NCI-H187 (cell line): ENCODE results near the gene VPS54.
A peak's percentile ranks its signal among the peaks of the same experiment; 100 is the strongest.

Experiments
- DNase-seq, 2 experiments: peaks; one replicate each; lab custom pipeline; 2025; lab: John Stamatoyannopoulos, UW

Gene VPS54

GRCh38 chr2:64019083-64019974 is at the start of gene VPS54:
Gene VPS54, minus strand, starts transcription at chr2:64019428. Its CDS starts 35,429 bp downstream, at chr2:63983999.
- DNase-seq = peak; percentile 31 to 50

- no peak for DNase-seq
Measured at GRCh38 chr2:64067326-64067725, 48.1 kb upstream of the VPS54 start.

- no peak for DNase-seq
Measured at GRCh38 chr2:64065516-64065915, 46.3 kb upstream of the VPS54 start.

- DNase-seq = no peak
Measured at GRCh38 chr2:64063924-64064331, 44.7 kb upstream of the VPS54 start.

- DNase-seq = no peak
Measured at GRCh38 chr2:64063454-64063853, 44.2 kb upstream of the VPS54 start.

- DNase-seq = no peak
Measured at GRCh38 chr2:64062840-64063239, 43.6 kb upstream of the VPS54 start.

- DNase-seq = no peak
Measured at GRCh38 chr2:64059270-64059669, 40.0 kb upstream of the VPS54 start.

- no peak for DNase-seq
Measured at GRCh38 chr2:64056021-64056420, 36.8 kb upstream of the VPS54 start.

- DNase-seq = peak in 1 of 2 experiments; percentile 90
Measured at GRCh38 chr2:64054161-64054915, 35.1 kb upstream of the VPS54 start.

GRCh38 chr2:64052463-64053241 is 33.4 kb upstream of the VPS54 start:
- DNase-seq = no peak

GRCh38 chr2:64049633-64050220 is 30.5 kb upstream of the VPS54 start:
- peak; percentile 74 for DNase-seq

- DNase-seq = no peak
Measured at GRCh38 chr2:64045938-64046337, 26.7 kb upstream of the VPS54 start.

- DNase-seq = no peak
Measured at GRCh38 chr2:64040161-64040560, 20.9 kb upstream of the VPS54 start.

- no peak for DNase-seq
Measured at GRCh38 chr2:64036034-64036705, 16.9 kb upstream of the VPS54 start.

GRCh38 chr2:64035072-64035942 is 16.1 kb upstream of the VPS54 start:
- DNase-seq = peak in 1 of 2 experiments; percentile 41

GRCh38 chr2:64029116-64029665 is 10.0 kb upstream of the VPS54 start:
- DNase-seq = peak; percentile 74 to 75

GRCh38 chr2:64025741-64026140 is 6.5 kb upstream of the VPS54 start:
- DNase-seq = no peak

GRCh38 chr2:64024259-64024949 is 5.2 kb upstream of the VPS54 start:
- no peak for DNase-seq
